ENCODE results near the gene SUCNR1.

Gene SUCNR1

DNA sequence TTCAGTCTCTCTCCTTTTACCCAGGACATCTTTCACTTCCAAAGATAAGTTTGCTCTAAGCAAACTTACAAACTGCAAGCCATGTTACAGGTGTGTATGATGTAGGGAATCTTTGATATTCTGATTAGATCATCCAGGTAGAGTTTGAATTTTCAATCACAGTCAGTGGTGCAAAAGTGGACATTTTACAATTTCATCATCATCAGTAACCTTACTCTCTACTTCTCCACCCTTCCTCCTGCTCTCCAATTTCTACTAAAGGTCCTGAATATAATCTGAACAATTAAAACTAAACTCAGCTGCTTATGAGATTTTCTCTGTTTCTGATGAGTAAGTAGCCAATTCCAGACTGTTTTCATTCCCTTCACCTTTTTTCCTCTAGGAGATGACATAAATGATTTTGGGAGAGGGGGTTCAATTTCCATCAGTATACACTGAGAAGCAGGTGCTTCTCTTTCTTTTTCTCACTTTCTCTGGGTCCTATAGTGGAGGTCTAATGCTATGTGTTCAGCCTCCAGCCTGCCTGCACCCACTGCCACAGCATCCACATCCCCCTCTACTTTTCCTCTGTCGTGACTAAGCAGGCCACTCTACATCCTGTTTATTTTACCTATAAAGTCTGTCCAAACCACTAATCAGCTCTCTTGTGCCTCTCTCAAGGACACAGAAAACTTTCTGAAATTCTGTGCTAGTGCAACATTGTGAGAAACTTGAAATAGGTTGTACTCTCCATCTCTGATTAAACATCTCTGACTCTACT, 27.6 kb downstream of the SUCNR1 start:
- H3K4me3 ChIP-seq (ENCODE audit: insufficient read depth in 1 of 2, low read depth in 1 of 2, low read length in 2 of 2): no peak overlapping the region
- no peak overlapping the region for H2AFZ ChIP-seq (ENCODE audit: low read depth, low read length)
- H3K79me1 ChIP-seq (replicated peaks; ENCODE audit: low read length, poor library complexity, severe bottlenecking): no peaks in the 10 kb centered on the region
- H3K27me3 ChIP-seq (ENCODE audit: control insufficient read depth in 1 of 2, insufficient read depth in 1 of 2, low read length in 2 of 2): no peaks in the 10 kb centered on the region
- 0% methylated on average over 1 of the region's 1 CpG for WGBS
- H4K91ac ChIP-seq (ENCODE audit: low read length): no peak overlapping the region
- peak overlapping the region in 1 of 2 experiments; percentile 66 for H3K18ac ChIP-seq (ENCODE audit: low read depth in 1 of 2, low read length in 2 of 2)
- H3K9ac ChIP-seq (ENCODE audit: low read length): no peak overlapping the region
- no peak overlapping the region for H3K23ac ChIP-seq (ENCODE audit: low read length in 2 of 2)
- H4K8ac ChIP-seq (ENCODE audit: low read length): no peak overlapping the region
- no peak overlapping the region for H2BK120ac ChIP-seq (ENCODE audit: low read depth, low read length)
- DNase-seq: peak; percentile 83
- H2BK5ac ChIP-seq (ENCODE audit: low read depth, low read length, poor library complexity, severe bottlenecking): no peak overlapping the region
- H3K14ac ChIP-seq (ENCODE audit: low read length in 2 of 2): no peak overlapping the region
- H3K4me2 ChIP-seq (ENCODE audit: low read length, poor library complexity, severe bottlenecking): no peak overlapping the region
- peaks cover 1% of the 10 kb centered on the region for H3K4me1 ChIP-seq (ENCODE audit: control insufficient read depth, insufficient read depth, low read depth, low read length)
- no peaks in the 10 kb centered on the region for H3K9me3 ChIP-seq (ENCODE audit: control insufficient read depth, low read length)
- H2AK5ac ChIP-seq (ENCODE audit: low read length, severe bottlenecking): no peak overlapping the region
- H3K36me3 ChIP-seq (ENCODE audit: control insufficient read depth in 1 of 2, insufficient read depth in 2 of 2, low read depth in 1 of 2, low read length in 2 of 2): no peaks in the 10 kb centered on the region
- H3K4ac ChIP-seq (ENCODE audit: low read depth in 1 of 2, low read length in 2 of 2): peak overlapping the region in 1 of 2 experiments; percentile 73
- no peak overlapping the region for H2BK15ac ChIP-seq (ENCODE audit: low read depth, poor library complexity, severe bottlenecking)
- no peak overlapping the region for H3K27ac ChIP-seq (ENCODE audit: low read length, poor library complexity, severe bottlenecking)
- H2BK12ac ChIP-seq (ENCODE audit: low read length in 2 of 2): no peak overlapping the region

DNA sequence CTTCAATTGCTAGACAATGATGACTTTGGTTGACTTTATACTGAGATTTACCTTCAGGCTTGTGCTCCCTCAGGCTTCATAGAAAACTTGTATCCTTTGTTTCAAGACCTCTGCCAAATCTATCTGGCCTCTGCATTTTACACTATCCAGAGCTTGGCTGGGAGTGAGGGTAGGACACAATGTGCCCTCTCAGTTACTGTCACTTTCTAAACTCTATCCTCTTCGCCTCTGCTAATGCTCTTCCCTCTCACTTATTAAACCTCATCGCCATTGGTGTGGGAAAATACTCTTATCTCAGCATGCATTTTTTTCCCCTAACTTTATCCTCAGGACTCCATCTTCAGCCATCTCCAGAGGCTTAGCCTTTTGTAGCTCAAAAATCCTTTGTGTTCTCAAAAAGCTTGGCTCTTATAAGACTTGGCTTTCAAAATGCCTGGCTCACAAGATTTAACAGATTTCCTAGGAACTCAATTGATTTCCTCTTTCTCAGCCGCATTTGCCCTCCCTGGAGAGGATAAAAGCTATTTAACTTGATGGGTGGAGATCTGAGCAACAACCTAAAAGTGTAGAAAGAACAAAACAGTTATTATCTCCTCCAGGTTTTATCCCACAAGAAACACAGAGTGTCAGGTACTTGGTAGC, 28.3 kb downstream of the SUCNR1 start:
- H3K4ac ChIP-seq (ENCODE audit: low read depth in 1 of 2, low read length in 2 of 2): peak overlapping the region; percentile 3 to 77
- H3K9me3 ChIP-seq (ENCODE audit: control insufficient read depth, low read length): no peaks in the 10 kb centered on the region
- H3K4me2 ChIP-seq (ENCODE audit: low read length, poor library complexity, severe bottlenecking): no peak overlapping the region
- H4K91ac ChIP-seq (ENCODE audit: low read length): peak overlapping the region; percentile 74
- H3K4me3 ChIP-seq (ENCODE audit: insufficient read depth in 1 of 2, low read depth in 1 of 2, low read length in 2 of 2): no peak overlapping the region
- no peak overlapping the region for H3K9ac ChIP-seq (ENCODE audit: low read length)
- no peak for DNase-seq
- H3K27ac ChIP-seq (ENCODE audit: low read length, poor library complexity, severe bottlenecking): no peak overlapping the region
- H2AK5ac ChIP-seq (ENCODE audit: low read length, severe bottlenecking): no peak overlapping the region
- H3K36me3 ChIP-seq (ENCODE audit: control insufficient read depth in 1 of 2, insufficient read depth in 2 of 2, low read depth in 1 of 2, low read length in 2 of 2): no peaks in the 10 kb centered on the region
- H3K27me3 ChIP-seq (ENCODE audit: control insufficient read depth in 1 of 2, insufficient read depth in 1 of 2, low read length in 2 of 2): no peaks in the 10 kb centered on the region
- no peak overlapping the region for H2BK15ac ChIP-seq (ENCODE audit: low read depth, poor library complexity, severe bottlenecking)
- no peaks in the 10 kb centered on the region for H3K79me1 ChIP-seq (replicated peaks; ENCODE audit: low read length, poor library complexity, severe bottlenecking)
- peak overlapping the region; percentile 28 to 93 for H3K18ac ChIP-seq (ENCODE audit: low read depth in 1 of 2, low read length in 2 of 2)
- H3K23ac ChIP-seq (ENCODE audit: low read length in 2 of 2): no peak overlapping the region
- H2BK12ac ChIP-seq (ENCODE audit: low read length in 2 of 2): peak overlapping the region; percentile 51 to 86
- H2BK120ac ChIP-seq (ENCODE audit: low read depth, low read length): peak overlapping the region; percentile 88
- WGBS: 28% methylated on average over 2 of the region's 3 CpGs
- H2BK5ac ChIP-seq (ENCODE audit: low read depth, low read length, poor library complexity, severe bottlenecking): no peak overlapping the region
- no peak overlapping the region for H3K14ac ChIP-seq (ENCODE audit: low read length in 2 of 2)
- peaks cover 1% of the 10 kb centered on the region for H3K4me1 ChIP-seq (ENCODE audit: control insufficient read depth, insufficient read depth, low read depth, low read length)
- no peak overlapping the region for H2AFZ ChIP-seq (ENCODE audit: low read depth, low read length)
- H4K8ac ChIP-seq (ENCODE audit: low read length): no peak overlapping the region

DNA sequence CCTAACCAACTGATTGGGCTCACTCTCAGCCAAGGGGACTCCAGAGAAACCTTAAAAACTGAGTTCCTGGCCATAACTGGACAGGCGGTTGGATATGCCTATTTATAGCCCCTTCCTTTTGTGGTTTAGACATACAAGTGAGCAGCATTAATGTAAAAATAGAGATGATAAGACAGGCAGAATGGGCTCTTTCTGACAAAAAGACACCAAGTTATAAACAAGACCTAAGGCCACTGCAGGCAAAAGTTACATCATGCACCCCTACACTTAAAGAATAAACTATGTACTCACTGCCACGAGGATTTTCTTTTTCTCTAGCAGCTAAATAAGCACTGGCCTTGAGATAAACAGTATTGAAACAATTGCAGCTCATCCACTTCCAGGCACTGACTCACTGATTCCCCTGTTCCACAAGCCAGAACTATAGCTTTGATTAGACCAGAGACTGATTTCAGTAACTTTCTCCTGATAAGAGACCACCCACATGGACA, 30.1 kb downstream of the SUCNR1 start:
- H3K4me1 ChIP-seq (ENCODE audit: control insufficient read depth, insufficient read depth, low read depth, low read length): peaks cover 1% of the 10 kb centered on the region
- H3K23ac ChIP-seq (ENCODE audit: low read length in 2 of 2): no peak overlapping the region
- no peaks in the 10 kb centered on the region for H3K79me1 ChIP-seq (replicated peaks; ENCODE audit: low read length, poor library complexity, severe bottlenecking)
- H3K4me3 ChIP-seq (ENCODE audit: insufficient read depth in 1 of 2, low read depth in 1 of 2, low read length in 2 of 2): peak overlapping the region in 1 of 2 experiments; percentile 10
- peak overlapping the region; percentile 28 for H3K9ac ChIP-seq (ENCODE audit: low read length)
- no peak overlapping the region for H3K4ac ChIP-seq (ENCODE audit: low read depth in 1 of 2, low read length in 2 of 2)
- H3K14ac ChIP-seq (ENCODE audit: low read length in 2 of 2): no peak overlapping the region
- no peak overlapping the region for H2AFZ ChIP-seq (ENCODE audit: low read depth, low read length)
- no peaks in the 10 kb centered on the region for H3K27me3 ChIP-seq (ENCODE audit: control insufficient read depth in 1 of 2, insufficient read depth in 1 of 2, low read length in 2 of 2)
- H2BK5ac ChIP-seq (ENCODE audit: low read depth, low read length, poor library complexity, severe bottlenecking): no peak overlapping the region
- no peak overlapping the region for H4K91ac ChIP-seq (ENCODE audit: low read length)
- no peak overlapping the region for H2AK5ac ChIP-seq (ENCODE audit: low read length, severe bottlenecking)
- no peaks in the 10 kb centered on the region for H3K9me3 ChIP-seq (ENCODE audit: control insufficient read depth, low read length)
- no peak overlapping the region for H3K27ac ChIP-seq (ENCODE audit: low read length, poor library complexity, severe bottlenecking)
- H2BK120ac ChIP-seq (ENCODE audit: low read depth, low read length): no peak overlapping the region
- no peaks in the 10 kb centered on the region for H3K36me3 ChIP-seq (ENCODE audit: control insufficient read depth in 1 of 2, insufficient read depth in 2 of 2, low read depth in 1 of 2, low read length in 2 of 2)
- no peak overlapping the region for H3K4me2 ChIP-seq (ENCODE audit: low read length, poor library complexity, severe bottlenecking)
- H2BK15ac ChIP-seq (ENCODE audit: low read depth, poor library complexity, severe bottlenecking): no peak overlapping the region
- peak; percentile 97 for DNase-seq
- 0% methylated on average over 2 of the region's 2 CpGs for WGBS
- no peak overlapping the region for H4K8ac ChIP-seq (ENCODE audit: low read length)
- H2BK12ac ChIP-seq (ENCODE audit: low read length in 2 of 2): no peak overlapping the region
- H3K18ac ChIP-seq (ENCODE audit: low read depth in 1 of 2, low read length in 2 of 2): peak overlapping the region in 1 of 2 experiments; percentile 94

DNA sequence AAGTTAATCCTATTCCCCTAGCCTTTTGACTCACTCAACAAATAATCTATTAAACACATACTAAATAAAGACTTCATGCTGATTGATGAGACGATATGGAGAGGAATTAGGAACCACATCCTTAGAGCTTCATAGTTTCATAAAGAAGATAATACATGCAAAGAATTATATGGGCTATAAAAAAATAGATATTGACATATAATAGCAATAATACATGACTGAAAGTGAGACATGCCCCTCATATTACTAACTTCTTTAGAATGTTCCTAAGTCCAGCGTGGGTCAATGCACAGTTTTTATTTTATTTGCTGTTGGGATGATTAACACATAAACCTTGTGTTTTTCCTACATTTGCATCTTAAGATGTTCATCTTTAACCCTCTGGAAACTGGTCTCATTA, 32.2 kb downstream of the SUCNR1 start:
- Histone ChIP-seq H2BK120ac (ENCODE audit: low read depth, low read length) (no peak overlapping the region), H2BK12ac (ENCODE audit: low read length in 2 of 2) (no peak overlapping the region), H3K27ac (ENCODE audit: low read length, poor library complexity, severe bottlenecking) (no peak overlapping the region), H3K36me3 (ENCODE audit: control insufficient read depth in 1 of 2, insufficient read depth in 2 of 2, low read depth in 1 of 2, low read length in 2 of 2) (no peaks in the 10 kb centered on the region), H3K18ac (ENCODE audit: low read depth in 1 of 2, low read length in 2 of 2) (no peak overlapping the region), H3K4ac (ENCODE audit: low read depth in 1 of 2, low read length in 2 of 2) (no peak overlapping the region), H3K23ac (ENCODE audit: low read length in 2 of 2) (no peak overlapping the region), H3K14ac (ENCODE audit: low read length in 2 of 2) (no peak overlapping the region), H3K79me1 (replicated peaks; ENCODE audit: low read length, poor library complexity, severe bottlenecking) (no peaks in the 10 kb centered on the region), H3K4me1 (ENCODE audit: control insufficient read depth, insufficient read depth, low read depth, low read length) (peaks cover 1% of the 10 kb centered on the region), H3K9ac (ENCODE audit: low read length) (no peak overlapping the region), H2BK5ac (ENCODE audit: low read depth, low read length, poor library complexity, severe bottlenecking) (no peak overlapping the region), H2BK15ac (ENCODE audit: low read depth, poor library complexity, severe bottlenecking) (no peak overlapping the region), H3K4me2 (ENCODE audit: low read length, poor library complexity, severe bottlenecking) (no peak overlapping the region), H2AK5ac (ENCODE audit: low read length, severe bottlenecking) (no peak overlapping the region), H2AFZ (ENCODE audit: low read depth, low read length) (no peak overlapping the region), H3K4me3 (ENCODE audit: insufficient read depth in 1 of 2, low read depth in 1 of 2, low read length in 2 of 2) (no peak overlapping the region), H3K27me3 (ENCODE audit: control insufficient read depth in 1 of 2, insufficient read depth in 1 of 2, low read length in 2 of 2) (no peaks in the 10 kb centered on the region), H4K91ac (ENCODE audit: low read length) (no peak overlapping the region), H4K8ac (ENCODE audit: low read length) (no peak overlapping the region), H3K9me3 (ENCODE audit: control insufficient read depth, low read length) (no peaks in the 10 kb centered on the region)
- DNase-seq: no peak
- WGBS: no CpG with 5 or more reads among the region's 2 CpGs

Data from mesenchymal stem cell (in vitro differentiated cells and primary cell).